Activated effector memory CD4-positive, alpha-beta T cell treated with Interleukin-2 at 50 U/mL for 16 hours (primary cell): ENCODE results near the gene PHKG2.
"Not testable (repeated sequence)": the region's sequence is repeated elsewhere in the genome, so short reads cannot be mapped to it uniquely, and the experiment has no call there.

Experiments used
- DNase-seq: peaks from one replicate; pipeline ENCODE4 v3.0.0-alpha.2; 2020

Gene PHKG2

GRCh38 chr16:30747799-30748633, at the start of gene PHKG2:
Gene PHKG2, plus strand, starts transcription at chr16:30748425. Its CDS starts 396 bp downstream, at chr16:30748821.
- peak; percentile 96 for DNase-seq

- DNase-seq, result peak; percentile 75
Observed at GRCh38 chr16:30698816-30699614, 49.2 kb upstream of the PHKG2 start, which contains the start of gene SRCAP. Gene SRCAP, plus strand, starts transcription at chr16:30699171. Its CDS starts 1,654 bp downstream, at chr16:30700825.

GRCh38 chr16:30699615-30700099, 48.6 kb upstream of the PHKG2 start:
- DNase-seq, result no peak

DNA sequence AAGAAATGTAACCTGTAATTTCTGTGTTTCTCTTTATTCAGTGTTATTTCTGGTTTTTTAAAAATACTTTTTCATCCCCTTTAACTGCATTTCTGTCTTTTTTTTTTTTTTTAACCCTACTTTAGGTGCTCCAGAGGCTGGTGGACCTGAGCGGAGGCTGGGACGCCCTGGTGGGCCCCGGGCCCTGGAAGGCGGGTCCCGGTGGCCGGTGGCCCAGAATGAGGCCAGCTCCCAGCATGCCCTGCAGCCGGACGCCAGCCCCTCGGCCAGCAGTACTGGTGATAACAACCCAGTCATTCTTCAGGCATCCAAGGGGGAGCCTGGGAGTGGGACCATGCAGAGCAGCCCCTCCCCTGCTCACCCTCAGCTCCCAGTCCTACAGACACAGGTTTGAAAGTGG, 47.7 kb upstream of the PHKG2 start:
- no peak for DNase-seq

- no peak for DNase-seq
Observed at GRCh38 chr16:30700971-30701370, 47.3 kb upstream of the PHKG2 start.

- not testable (repeated sequence) for DNase-seq
Observed at GRCh38 chr16:30703071-30703470, 45.2 kb upstream of the PHKG2 start.

DNA sequence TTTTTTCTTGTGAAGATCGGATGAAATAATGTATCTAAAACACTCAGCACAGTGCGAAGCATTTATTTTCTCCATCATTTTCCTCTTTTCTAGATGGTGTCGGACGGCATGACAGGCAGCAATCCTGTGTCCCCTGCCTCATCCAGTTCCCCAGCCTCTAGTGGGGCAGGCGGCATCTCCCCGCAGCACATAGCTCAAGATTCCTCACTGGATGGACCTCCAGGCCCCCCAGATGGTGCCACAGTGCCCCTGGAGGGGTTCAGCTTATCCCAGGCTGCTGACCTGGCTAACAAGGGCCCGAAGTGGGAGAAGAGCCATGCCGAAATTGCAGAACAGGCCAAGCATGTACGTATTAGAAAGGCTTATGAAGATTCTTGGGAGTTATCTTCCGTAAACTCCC, 44.3 kb upstream of the PHKG2 start:
- DNase-seq, result no peak

DNA sequence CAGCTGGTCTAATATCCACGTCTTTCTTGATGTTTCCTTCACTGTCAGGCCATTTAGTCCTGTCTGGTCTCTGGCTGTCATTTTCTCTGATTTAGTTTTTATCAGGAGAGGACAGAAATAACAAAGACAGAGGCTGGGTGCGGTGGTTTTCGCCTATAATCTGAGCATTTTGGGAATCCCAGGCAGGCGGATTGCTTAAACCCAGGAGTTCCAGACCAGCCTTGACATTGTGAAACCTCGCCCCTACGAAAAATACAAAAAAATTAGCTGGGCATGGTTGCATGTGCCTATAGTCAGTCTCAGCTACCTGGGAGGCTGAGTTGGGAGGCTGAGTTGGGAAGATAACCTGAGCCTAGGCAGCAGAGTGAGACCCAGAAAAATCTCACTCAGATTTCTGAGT, 42.2 kb upstream of the PHKG2 start:
- no peak for DNase-seq

GRCh38 chr16:30710971-30711370, 37.3 kb upstream of the PHKG2 start:
- DNase-seq, result no peak

DNA sequence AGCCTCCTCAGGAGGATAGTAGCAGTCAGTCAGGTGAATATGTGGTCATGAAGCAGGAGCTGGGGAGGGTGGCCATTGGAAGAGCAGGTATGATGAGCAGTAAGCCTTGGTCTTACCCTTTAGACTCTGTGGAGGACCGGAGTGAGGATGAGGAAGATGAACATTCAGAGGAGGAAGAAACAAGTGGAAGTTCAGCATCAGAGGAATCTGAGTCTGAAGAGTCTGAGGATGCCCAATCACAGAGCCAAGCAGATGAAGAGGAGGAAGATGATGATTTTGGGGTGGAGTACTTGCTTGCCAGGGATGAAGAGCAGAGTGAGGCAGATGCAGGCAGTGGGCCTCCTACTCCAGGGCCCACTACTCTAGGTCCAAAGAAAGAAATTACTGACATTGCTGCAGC, 36.5 kb upstream of the PHKG2 start:
- no peak for DNase-seq

GRCh38 chr16:30715750-30716445, 32.3 kb upstream of the PHKG2 start:
- DNase-seq, result peak; percentile 10

- DNase-seq, result no peak
Observed at GRCh38 chr16:30720086-30720485, 28.1 kb upstream of the PHKG2 start.

GRCh38 chr16:30720694-30721093, 27.5 kb upstream of the PHKG2 start:
- DNase-seq, result no peak

DNA sequence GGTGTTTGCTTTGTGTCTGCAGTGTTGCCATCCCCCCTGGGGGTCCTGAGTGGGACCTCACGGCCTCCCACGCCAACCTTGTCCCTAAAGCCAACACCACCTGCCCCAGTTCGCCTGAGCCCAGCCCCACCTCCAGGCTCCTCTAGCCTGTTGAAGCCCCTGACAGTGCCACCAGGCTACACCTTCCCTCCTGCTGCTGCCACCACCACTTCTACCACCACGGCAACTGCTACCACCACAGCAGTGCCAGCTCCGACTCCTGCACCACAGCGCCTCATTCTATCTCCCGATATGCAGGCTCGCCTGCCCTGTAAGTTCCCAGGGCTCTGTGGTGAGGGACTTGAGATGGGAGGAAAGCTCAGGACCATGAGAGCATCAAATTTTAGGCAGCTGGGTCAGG, 27.1 kb upstream of the PHKG2 start:
- DNase-seq, result no peak

- DNase-seq, result no peak
Observed at GRCh38 chr16:30721606-30722005, 26.6 kb upstream of the PHKG2 start.

DNA sequence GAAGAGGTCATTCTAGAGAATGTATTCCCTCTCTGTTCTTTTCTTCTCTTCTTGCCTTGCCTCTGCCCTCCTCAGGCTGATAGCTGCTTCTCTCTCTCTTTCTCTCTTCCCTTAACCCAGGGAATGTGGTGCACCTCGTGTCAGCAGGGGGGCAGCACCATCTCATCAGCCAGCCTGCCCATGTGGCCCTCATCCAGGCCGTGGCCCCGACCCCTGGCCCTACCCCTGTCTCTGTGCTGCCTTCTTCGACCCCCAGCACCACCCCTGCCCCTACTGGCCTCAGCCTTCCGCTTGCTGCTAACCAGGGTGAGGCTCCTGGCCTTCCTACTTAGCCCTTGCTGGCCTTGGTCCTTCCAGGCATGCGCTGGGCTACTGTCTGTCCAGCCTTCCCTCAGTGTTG, 25.8 kb upstream of the PHKG2 start:
- DNase-seq, result no peak

DNA sequence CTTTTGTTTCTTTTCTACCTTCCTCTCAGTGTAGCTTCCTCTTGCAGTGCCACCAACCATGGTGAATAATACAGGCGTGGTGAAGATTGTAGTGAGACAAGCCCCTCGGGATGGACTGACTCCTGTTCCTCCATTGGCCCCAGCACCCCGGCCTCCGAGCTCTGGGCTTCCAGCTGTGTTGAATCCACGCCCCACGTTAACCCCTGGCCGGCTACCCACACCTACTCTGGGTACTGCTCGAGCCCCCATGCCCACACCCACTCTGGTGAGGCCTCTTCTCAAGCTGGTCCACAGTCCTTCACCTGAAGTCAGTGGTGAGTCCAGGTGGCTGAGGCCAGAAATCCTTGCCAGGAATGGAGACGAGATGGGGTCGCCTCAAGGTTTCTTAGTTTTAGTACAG, 25.3 kb upstream of the PHKG2 start:
- DNase-seq, result no peak

GRCh38 chr16:30723725-30724355, 24.4 kb upstream of the PHKG2 start:
- no peak for DNase-seq

GRCh38 chr16:30724641-30725417, 23.4 kb upstream of the PHKG2 start:
- DNase-seq, result no peak

DNA sequence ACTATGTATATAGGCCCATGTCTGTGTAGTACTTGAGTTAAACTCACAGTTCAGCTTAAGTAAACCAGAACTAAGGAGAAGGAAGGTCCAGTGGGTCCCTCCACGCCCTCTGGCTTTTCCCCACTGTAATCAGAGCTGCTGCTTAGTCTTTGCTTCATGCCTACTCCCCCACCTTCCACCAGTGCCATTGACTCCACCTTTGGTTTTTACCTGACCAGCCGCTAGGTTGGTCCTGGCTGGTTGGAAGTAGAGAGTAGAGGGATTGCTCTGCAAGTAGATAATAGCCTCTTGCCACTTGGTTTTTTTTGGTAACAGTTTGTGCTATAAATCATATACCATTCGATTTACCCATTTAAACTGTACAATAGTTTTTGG, 22.8 kb upstream of the PHKG2 start:
- no peak for DNase-seq

DNA sequence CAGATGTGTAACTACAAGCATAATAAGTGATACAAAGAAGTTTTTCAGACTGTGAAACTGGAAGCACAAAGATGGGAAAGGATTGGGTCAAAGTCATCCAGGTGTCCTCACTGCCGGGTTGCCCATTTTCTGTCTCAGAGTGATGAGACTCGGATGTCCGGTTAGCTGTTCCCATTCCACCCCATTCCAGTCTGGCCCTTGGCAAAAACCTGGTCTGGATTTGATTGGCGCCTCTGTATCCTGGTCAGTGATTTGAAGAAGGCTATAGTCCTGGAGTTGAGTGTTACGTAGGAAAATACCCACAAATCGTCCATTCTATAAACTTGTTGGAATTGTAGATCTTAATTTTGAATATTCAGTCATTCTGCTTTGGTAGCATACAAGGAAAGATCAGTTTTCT, 19.9 kb upstream of the PHKG2 start:
- no peak for DNase-seq
